ENCODE data around the gene AKIP1. TPM values are rescaled to one million over a fixed set of nuclear protein-coding genes. Genes with fewer than 3 reads are reported as not detected.

AKIP1 gene
- total and polyA plus RNA-seq, 2 of the 8 experiments (the other 6 are each of a cell fraction or from before 2014, with no cell fraction given), result 17.8 to 29.6 TPM

DNA sequence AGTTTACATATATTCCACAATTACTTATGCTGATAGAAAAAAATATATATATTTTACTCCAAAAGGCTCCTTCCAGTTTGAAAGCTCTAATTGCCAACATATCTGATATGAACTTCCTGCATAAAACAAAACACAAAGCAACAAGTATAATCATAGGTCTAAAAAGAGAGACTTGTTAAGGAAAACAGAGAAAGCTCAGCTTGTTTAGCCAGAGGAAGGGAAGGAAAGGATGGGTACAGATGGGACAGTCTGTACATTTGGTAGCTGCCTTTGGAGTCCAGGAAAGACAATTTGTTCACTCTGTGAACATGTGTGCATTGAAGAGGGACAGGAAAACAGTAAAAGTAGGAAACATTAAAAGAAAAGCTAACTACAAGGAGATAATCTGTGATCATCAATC lies 45.7 kb upstream of the AKIP1 start (continued):
- TF ChIP-seq, protein P1, sequence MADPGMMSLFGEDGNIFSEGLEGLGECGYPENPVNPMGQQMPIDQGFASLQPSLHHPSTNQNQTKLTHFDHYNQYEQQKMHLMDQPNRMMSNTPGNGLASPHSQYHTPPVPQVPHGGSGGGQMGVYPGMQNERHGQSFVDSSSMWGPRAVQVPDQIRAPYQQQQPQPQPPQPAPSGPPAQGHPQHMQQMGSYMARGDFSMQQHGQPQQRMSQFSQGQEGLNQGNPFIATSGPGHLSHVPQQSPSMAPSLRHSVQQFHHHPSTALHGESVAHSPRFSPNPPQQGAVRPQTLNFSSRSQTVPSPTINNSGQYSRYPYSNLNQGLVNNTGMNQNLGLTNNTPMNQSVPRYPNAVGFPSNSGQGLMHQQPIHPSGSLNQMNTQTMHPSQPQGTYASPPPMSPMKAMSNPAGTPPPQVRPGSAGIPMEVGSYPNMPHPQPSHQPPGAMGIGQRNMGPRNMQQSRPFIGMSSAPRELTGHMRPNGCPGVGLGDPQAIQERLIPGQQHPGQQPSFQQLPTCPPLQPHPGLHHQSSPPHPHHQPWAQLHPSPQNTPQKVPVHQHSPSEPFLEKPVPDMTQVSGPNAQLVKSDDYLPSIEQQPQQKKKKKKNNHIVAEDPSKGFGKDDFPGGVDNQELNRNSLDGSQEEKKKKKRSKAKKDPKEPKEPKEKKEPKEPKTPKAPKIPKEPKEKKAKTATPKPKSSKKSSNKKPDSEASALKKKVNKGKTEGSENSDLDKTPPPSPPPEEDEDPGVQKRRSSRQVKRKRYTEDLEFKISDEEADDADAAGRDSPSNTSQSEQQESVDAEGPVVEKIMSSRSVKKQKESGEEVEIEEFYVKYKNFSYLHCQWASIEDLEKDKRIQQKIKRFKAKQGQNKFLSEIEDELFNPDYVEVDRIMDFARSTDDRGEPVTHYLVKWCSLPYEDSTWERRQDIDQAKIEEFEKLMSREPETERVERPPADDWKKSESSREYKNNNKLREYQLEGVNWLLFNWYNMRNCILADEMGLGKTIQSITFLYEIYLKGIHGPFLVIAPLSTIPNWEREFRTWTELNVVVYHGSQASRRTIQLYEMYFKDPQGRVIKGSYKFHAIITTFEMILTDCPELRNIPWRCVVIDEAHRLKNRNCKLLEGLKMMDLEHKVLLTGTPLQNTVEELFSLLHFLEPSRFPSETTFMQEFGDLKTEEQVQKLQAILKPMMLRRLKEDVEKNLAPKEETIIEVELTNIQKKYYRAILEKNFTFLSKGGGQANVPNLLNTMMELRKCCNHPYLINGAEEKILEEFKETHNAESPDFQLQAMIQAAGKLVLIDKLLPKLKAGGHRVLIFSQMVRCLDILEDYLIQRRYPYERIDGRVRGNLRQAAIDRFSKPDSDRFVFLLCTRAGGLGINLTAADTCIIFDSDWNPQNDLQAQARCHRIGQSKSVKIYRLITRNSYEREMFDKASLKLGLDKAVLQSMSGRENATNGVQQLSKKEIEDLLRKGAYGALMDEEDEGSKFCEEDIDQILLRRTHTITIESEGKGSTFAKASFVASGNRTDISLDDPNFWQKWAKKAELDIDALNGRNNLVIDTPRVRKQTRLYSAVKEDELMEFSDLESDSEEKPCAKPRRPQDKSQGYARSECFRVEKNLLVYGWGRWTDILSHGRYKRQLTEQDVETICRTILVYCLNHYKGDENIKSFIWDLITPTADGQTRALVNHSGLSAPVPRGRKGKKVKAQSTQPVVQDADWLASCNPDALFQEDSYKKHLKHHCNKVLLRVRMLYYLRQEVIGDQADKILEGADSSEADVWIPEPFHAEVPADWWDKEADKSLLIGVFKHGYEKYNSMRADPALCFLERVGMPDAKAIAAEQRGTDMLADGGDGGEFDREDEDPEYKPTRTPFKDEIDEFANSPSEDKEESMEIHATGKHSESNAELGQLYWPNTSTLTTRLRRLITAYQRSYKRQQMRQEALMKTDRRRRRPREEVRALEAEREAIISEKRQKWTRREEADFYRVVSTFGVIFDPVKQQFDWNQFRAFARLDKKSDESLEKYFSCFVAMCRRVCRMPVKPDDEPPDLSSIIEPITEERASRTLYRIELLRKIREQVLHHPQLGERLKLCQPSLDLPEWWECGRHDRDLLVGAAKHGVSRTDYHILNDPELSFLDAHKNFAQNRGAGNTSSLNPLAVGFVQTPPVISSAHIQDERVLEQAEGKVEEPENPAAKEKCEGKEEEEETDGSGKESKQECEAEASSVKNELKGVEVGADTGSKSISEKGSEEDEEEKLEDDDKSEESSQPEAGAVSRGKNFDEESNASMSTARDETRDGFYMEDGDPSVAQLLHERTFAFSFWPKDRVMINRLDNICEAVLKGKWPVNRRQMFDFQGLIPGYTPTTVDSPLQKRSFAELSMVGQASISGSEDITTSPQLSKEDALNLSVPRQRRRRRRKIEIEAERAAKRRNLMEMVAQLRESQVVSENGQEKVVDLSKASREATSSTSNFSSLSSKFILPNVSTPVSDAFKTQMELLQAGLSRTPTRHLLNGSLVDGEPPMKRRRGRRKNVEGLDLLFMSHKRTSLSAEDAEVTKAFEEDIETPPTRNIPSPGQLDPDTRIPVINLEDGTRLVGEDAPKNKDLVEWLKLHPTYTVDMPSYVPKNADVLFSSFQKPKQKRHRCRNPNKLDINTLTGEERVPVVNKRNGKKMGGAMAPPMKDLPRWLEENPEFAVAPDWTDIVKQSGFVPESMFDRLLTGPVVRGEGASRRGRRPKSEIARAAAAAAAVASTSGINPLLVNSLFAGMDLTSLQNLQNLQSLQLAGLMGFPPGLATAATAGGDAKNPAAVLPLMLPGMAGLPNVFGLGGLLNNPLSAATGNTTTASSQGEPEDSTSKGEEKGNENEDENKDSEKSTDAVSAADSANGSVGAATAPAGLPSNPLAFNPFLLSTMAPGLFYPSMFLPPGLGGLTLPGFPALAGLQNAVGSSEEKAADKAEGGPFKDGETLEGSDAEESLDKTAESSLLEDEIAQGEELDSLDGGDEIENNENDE (IDR thresholded peaks at IDR 0.05; ENCODE audit: insufficient replicate concordance, low read length), result no peak
- TF ChIP-seq SUZ12 (IDR thresholded peaks at IDR 0.05; ENCODE audit: low read length) (no peak), SIRT6 (IDR thresholded peaks at IDR 0.05; ENCODE audit: low read length) (no peak), YY1 (IDR thresholded peaks at IDR 0.05; ENCODE audit: low read depth, low read length) (no peak), CHD2 (IDR thresholded peaks at IDR 0.05; ENCODE audit: low read length) (no peak)

Measured in H1 (cell line).